Heart right ventricle (tissue), 16 donors: ENCODE results near the gene ATP2A3. TPM values are rescaled to one million over a fixed set of nuclear protein-coding genes. Genes with fewer than 3 reads are reported as not detected.

ENCODE experiments used
- ATAC-seq, 8 donors: fragments of 200-7000 bp; cut with Tn5 transposase; one replicate each; pipeline ENCODE4 v1.9.1; 2020; ENCODE audit warnings: mild to moderate bottlenecking in 8 of 8, moderate library complexity in 8 of 8, moderate number of reproducible peaks in 1 of 8
- DNase-seq, 2 donors: peaks; one replicate each; pipeline ENCODE4 v3.0.0-alpha.2; 2020
- H3K27ac ChIP-seq, 10 donors: fragments of 200-600 bp; sonication (generic) in 2 of 10; one replicate each; pipeline versions ENCODE4 v1.5.0 to v1.8.0; 2020 to 2022; ENCODE audit warnings: mild to moderate bottlenecking in 3 of 10
- H3K27me3 ChIP-seq, 7 donors: fragments of 200-600 bp; one replicate each; pipeline ENCODE4 v1.8.0; 2021 to 2022; ENCODE audit warnings: mild to moderate bottlenecking in 2 of 7
- H3K36me3 ChIP-seq, 9 donors: fragments of 200-600 bp; sonication (generic) in 1 of 9; one replicate each; pipeline versions ENCODE4 v1.5.0 to v1.8.0; 2020 to 2022; ENCODE audit warnings: mild to moderate bottlenecking in 2 of 9
- H3K4me1 ChIP-seq, 9 donors: fragments of 200-600 bp; sonication (generic) in 1 of 9; one replicate each; pipeline versions ENCODE4 v1.5.0 to v1.8.0; 2020 to 2022; ENCODE audit warnings: mild to moderate bottlenecking in 4 of 9
- H3K4me3 ChIP-seq, 10 donors: fragments of 200-600 bp; sonication (generic) in 2 of 10; one replicate each; pipeline versions ENCODE4 v1.5.0 to v1.8.0; 2020 to 2022; ENCODE audit warnings: mild to moderate bottlenecking in 7 of 10, moderate library complexity in 2 of 10
- H3K9me3 ChIP-seq, 11 donors: fragments of 200-600 bp in 10 of 11; sonication (generic) in 2 of 11; one replicate each; pipeline versions ENCODE4 v1.5.0 to v1.8.0; 2013 to 2022; ENCODE audit warnings: mild to moderate bottlenecking in 2 of 11, control low read depth in 1 of 11, moderate library complexity in 1 of 11
- WGBS, 2 donors: extraction: QIAGEN DNeasy Blood & Tissue Kit; methylation state at CpG; one replicate each; pipeline ENCODE4 v1.1.7; 2013; ENCODE audit warnings: inconsistent platforms in 1 of 2; 5-methylcytosine and 5-hydroxymethylcytosine counted together
- intact Hi-C, 10 donors: fragments of 100-400 bp; cut with DNase I; formaldehyde crosslinking; loops; one replicate each; pipeline versions ENCODE4 v1.11.1 to v1.14.2; 2022
- polyA plus RNA-seq, 2 donors: library from polyadenylated mRNA; stranded (reverse); fragments of 200-250 nt; gene quantifications; one replicate each; pipeline ENCODE4 v1.2.3, GENCODE V29; 2013
- total RNA-seq, 10 donors: library from RNA; stranded (reverse); fragmentation: NEBNext Ultra II Directional in 3 of 10; extraction: Animal tissue kit (Norgen Biotek cat#: 25700) in 3 of 10; gene quantifications; one replicate each; pipeline versions ENCODE4 v1.2.1 to v1.2.4, GENCODE V29; 2021 to 2023
- TF ChIP-seq, protein P1 (sequence below), 9 donors: fragments of 200-600 bp; sonication (generic) in 2 of 9; IDR thresholded peaks; one replicate each; pipeline versions ENCODE4 v1.5.0 to v1.8.0; 2021 to 2022; ENCODE audit warnings: antibody characterized with exemption in 9 of 9, mild to moderate bottlenecking in 5 of 9, moderate library complexity in 1 of 9
- donor health status: Arrhythmogenic right ventricular cardiomyopathy.
- donor health status: ischemic (EF 13 %, LVEDD 7.1; RV severe dilation, severe dysfunction).
- donor health status: healthy with polysubstance abuse.
- donor health status: DM: no; HTN: yes; CAD: no.
- donor health status: DM: no; HTN: no; CAD: no.
- donor health status: ischemic (EF 25% LVEDD 6.9; RV normal size, moderate dysfunction).
- donor health status: ischemic (EF 25% LVEDD 5.7; RV mildly dilated, moderate dysfunction).
- donor health status: healthy.
- donor health status: DM: yes; HTN: yes; CAD: no.
- donor health status: Ischemic cardiomyopathy.
- donor health status: ischemic (EF 35%, LVEDD 5.7; RV mildly dilated, moderate dysfunction).
- donor health status: nonischemic (EF 11% LVEDD 7.7; RV severe dilation, severe dysfunction).
- donor health status: DM: yes; HTN: yes; CAD: no.
- donor health status: PGD.
- donor health status: ischemic (EF 29% LVEDD 5.4; RV normal size, mild dysfunction).
- donor health status: nonischemic (EF 23%, LVEDD 6.1; RV moderate dilation, normal function).

Gene ATP2A3
- total and polyA plus RNA-seq, 12 donors = 4.3 to 11.0 (median 7.3) TPM

DNA sequence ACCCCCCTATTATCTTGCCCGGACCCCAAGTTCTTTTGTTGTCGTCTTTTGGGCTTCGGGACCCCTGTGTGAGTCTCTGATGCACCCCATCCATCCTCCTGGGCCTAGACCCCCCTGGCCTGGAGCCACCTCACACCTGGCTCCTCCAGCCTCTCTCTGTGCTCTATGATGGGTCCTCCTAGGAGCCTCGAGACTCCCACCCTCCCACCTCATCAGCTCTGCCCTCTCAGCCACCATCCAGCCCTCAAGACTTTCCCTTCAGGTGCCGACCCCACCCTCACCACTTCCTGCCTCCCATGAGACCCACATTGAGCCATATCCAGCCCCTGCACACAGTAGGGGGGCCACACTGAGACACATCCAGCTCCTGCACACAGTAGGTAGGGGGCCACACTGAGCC is 8.7 kb upstream of the ATP2A3 start:
- DNase-seq = no peak
- no peak for ATAC-seq
- H3K27ac ChIP-seq = no peak overlapping the region
- peaks cover 5 to 29% (median 20%) of the 10 kb centered on the region in 9 donors for H3K4me1 ChIP-seq
- no peaks in the 10 kb centered on the region for H3K36me3 ChIP-seq
- no peak overlapping the region for H3K4me3 ChIP-seq
- peaks cover 0 to 18% (median 7%) of the 10 kb centered on the region in 11 donors for H3K9me3 ChIP-seq
- WGBS, 2 donors = 70 to 75% methylated on average over 5 of the region's 5 CpGs
- TF ChIP-seq, protein P1, sequence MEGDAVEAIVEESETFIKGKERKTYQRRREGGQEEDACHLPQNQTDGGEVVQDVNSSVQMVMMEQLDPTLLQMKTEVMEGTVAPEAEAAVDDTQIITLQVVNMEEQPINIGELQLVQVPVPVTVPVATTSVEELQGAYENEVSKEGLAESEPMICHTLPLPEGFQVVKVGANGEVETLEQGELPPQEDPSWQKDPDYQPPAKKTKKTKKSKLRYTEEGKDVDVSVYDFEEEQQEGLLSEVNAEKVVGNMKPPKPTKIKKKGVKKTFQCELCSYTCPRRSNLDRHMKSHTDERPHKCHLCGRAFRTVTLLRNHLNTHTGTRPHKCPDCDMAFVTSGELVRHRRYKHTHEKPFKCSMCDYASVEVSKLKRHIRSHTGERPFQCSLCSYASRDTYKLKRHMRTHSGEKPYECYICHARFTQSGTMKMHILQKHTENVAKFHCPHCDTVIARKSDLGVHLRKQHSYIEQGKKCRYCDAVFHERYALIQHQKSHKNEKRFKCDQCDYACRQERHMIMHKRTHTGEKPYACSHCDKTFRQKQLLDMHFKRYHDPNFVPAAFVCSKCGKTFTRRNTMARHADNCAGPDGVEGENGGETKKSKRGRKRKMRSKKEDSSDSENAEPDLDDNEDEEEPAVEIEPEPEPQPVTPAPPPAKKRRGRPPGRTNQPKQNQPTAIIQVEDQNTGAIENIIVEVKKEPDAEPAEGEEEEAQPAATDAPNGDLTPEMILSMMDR (IDR thresholded peaks at IDR 0.05) = no peak
- peaks cover 0 to 3% (median 0%) of the 10 kb centered on the region in 7 donors for H3K27me3 ChIP-seq
- intact Hi-C loops = no loop called here

GRCh38 chr17:3972281-3972731 is 8.1 kb upstream of the ATP2A3 start:
- TF ChIP-seq, protein P1 (IDR thresholded peaks at IDR 0.05) = no peak
- no peaks in the 10 kb centered on the region for H3K36me3 ChIP-seq
- H3K4me1 ChIP-seq = peaks cover 5 to 26% (median 16%) of the 10 kb centered on the region in 9 donors
- no peak overlapping the region for H3K27ac ChIP-seq
- ATAC-seq (no peak), DNase-seq (no peak)
- intact Hi-C loops = no loop called here
- no peak overlapping the region for H3K4me3 ChIP-seq
- peaks cover 0 to 18% (median 7%) of the 10 kb centered on the region in 11 donors for H3K9me3 ChIP-seq
- 68 to 80% methylated on average over 15 of the region's 15 CpGs for WGBS, 2 donors
- H3K27me3 ChIP-seq = peaks cover 0 to 4% (median 0%) of the 10 kb centered on the region in 7 donors

DNA sequence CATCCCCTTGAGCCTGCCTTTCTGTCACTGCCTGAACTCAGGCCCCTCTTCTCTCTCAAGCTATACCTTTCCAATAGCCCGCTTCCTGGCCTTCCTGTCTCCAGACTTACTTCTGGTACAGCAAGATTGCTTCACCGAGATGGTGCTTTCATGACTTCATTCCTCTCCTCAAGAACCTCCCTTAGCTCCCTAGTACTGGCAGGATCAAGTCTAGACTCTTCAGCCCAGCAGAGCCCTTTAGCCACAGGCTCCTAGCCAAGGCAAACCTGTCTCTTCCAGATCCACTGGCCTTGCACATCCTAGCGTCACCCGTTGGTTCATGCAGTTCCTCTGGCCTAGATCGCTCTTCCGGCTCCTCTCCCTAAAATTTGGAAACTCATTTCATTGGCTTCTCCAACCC is 6.4 kb upstream of the ATP2A3 start:
- 94 to 96% methylated on average over 6 of the region's 6 CpGs for WGBS, 2 donors
- no peaks in the 10 kb centered on the region for H3K36me3 ChIP-seq
- H3K4me3 ChIP-seq = no peak overlapping the region
- peaks cover 0 to 16% (median 7%) of the 10 kb centered on the region in 11 donors for H3K9me3 ChIP-seq
- TF ChIP-seq, protein P1 (IDR thresholded peaks at IDR 0.05) = no peak
- intact Hi-C loops = no loop called here
- peaks cover 0 to 16% (median 4%) of the 10 kb centered on the region in 9 donors for H3K4me1 ChIP-seq
- ATAC-seq (no peak), DNase-seq (no peak)
- H3K27me3 ChIP-seq = peaks cover 0 to 9% (median 0%) of the 10 kb centered on the region in 7 donors
- no peak overlapping the region for H3K27ac ChIP-seq

- Histone ChIP-seq H3K27me3 (peaks cover 0 to 13% (median 0%) of the 10 kb centered on the region in 7 donors), H3K9me3 (peaks cover 0 to 9% (median 4%) of the 10 kb centered on the region in 11 donors), H3K4me1 (peaks cover under 1 to 23% (median 9%) of the 10 kb centered on the region in 9 donors), H3K36me3 (no peaks in the 10 kb centered on the region), H3K4me3 (no peak overlapping the region), H3K27ac (no peak overlapping the region)
- WGBS, 2 donors = 91 to 94% methylated on average over 7 of the region's 7 CpGs
- TF ChIP-seq, protein P1 (IDR thresholded peaks at IDR 0.05) = no peak
- ATAC-seq = no peak
- no peak for DNase-seq
- intact Hi-C loops = loop anchor here in 1 of 10 donors (5.0 kb wide), 1 partner anchor 32 kb away; no protein-coding TSS in a partner anchor
Observed at GRCh38 chr17:3969963-3970362, 5.7 kb upstream of the ATP2A3 start.
